ENCODE results near the gene HSF5. TPM values are rescaled to one million over a fixed set of nuclear protein-coding genes. Genes with fewer than 3 reads are reported as not detected.
"Not testable (repeated sequence)": the region's sequence is repeated elsewhere in the genome, so short reads cannot be mapped to it uniquely, and the experiment has no call there.

The HSF5 gene
- total RNA-seq, 2 experiments from 2014 or later: 4.5 to 5.1 TPM

GRCh38 chr17:58402679-58403078, 85.5 kb downstream of the HSF5 start:
- ChIA-PET CTCF (no interaction called here), POLR2A (no interaction called here)

GRCh38 chr17:58402047-58402446, 86.2 kb downstream of the HSF5 start:
- CTCF ChIA-PET: no interaction called here
- POLR2A ChIA-PET: no interaction called here

- ChIA-PET CTCF (no interaction called here), POLR2A (no interaction called here)
These were observed 86.9 kb downstream of the HSF5 start for GRCh38 chr17:58401287-58401686.

GRCh38 chr17:58400826-58401225, 87.4 kb downstream of the HSF5 start:
- ChIA-PET POLR2A (no interaction called here), CTCF (no interaction called here)

GRCh38 chr17:58399974-58400373, 88.2 kb downstream of the HSF5 start:
- ChIA-PET CTCF (no interaction called here), POLR2A (no interaction called here)

- ChIA-PET CTCF (no interaction called here), POLR2A (no interaction called here)
These were observed 89.5 kb downstream of the HSF5 start for GRCh38 chr17:58398574-58399266.

GRCh38 chr17:58397421-58397820, 90.8 kb downstream of the HSF5 start:
- CTCF ChIA-PET, POLR2A ChIA-PET: not testable (repeated sequence)

GRCh38 chr17:58396173-58396572, 92.0 kb downstream of the HSF5 start:
- ChIA-PET CTCF (no interaction called here), POLR2A (no interaction called here)

- CTCF ChIA-PET: interaction anchor here (0.6 to 1.0 kb wide), 2 partner anchors 25 to 77 kb away, joined by 3 read pairs; no protein-coding TSS in a partner anchor
- POLR2A ChIA-PET: no interaction called here
These were observed 93.5 kb downstream of the HSF5 start for GRCh38 chr17:58394534-58395223.

- ChIA-PET POLR2A (no interaction called here), CTCF (interaction anchor here (2.0 kb wide), 1 partner anchor 26 kb away, joined by 6 read pairs; the partner anchor contains the start of gene RNF43)
These were observed 96.8 kb downstream of the HSF5 start for GRCh38 chr17:58391302-58391984.

GRCh38 chr17:58390884-58391283, 97.3 kb downstream of the HSF5 start:
- CTCF ChIA-PET: interaction anchor here (2.0 kb wide), 1 partner anchor 27 kb away, joined by 6 read pairs; the partner anchor contains the start of gene RNF43
- POLR2A ChIA-PET: no interaction called here

GRCh38 chr17:58388302-58389190, 99.7 kb downstream of the HSF5 start:
- CTCF ChIA-PET: no interaction called here

GRCh38 chr17:58387834-58388233, 100.4 kb downstream of the HSF5 start:
- POLR2A ChIA-PET: no interaction called here

More at GRCh38 chr17:58388302-58389190, 99.7 kb downstream of the HSF5 start:
- POLR2A ChIA-PET: no interaction called here

GRCh38 chr17:58386708-58387107, 101.5 kb downstream of the HSF5 start:
- POLR2A ChIA-PET: no interaction called here
- CTCF ChIA-PET: interaction anchor here (0.6 kb wide), 1 partner anchor 238 kb away, joined by 3 read pairs; no protein-coding TSS in a partner anchor

More at GRCh38 chr17:58387834-58388233, 100.4 kb downstream of the HSF5 start:
- CTCF ChIA-PET: no interaction called here

- POLR2A ChIA-PET: no interaction called here
- CTCF ChIA-PET: no interaction called here
These were observed 102.8 kb downstream of the HSF5 start for GRCh38 chr17:58385359-58385899.

GRCh38 chr17:58384897-58385296, 103.3 kb downstream of the HSF5 start:
- POLR2A ChIA-PET: no interaction called here
- CTCF ChIA-PET: no interaction called here

GRCh38 chr17:58383892-58384462, 104.2 kb downstream of the HSF5 start:
- ChIA-PET POLR2A (no interaction called here), CTCF (interaction anchor here (1.1 to 1.5 kb wide), 2 partner anchors 10 to 81 kb away, joined by 3 read pairs; no protein-coding TSS in a partner anchor)

- ChIA-PET POLR2A (no interaction called here), CTCF (interaction anchor here (0.9 to 2.4 kb wide), 5 partner anchors 10 to 82 kb away, joined by 3 to 7 read pairs (median 4); no protein-coding TSS in a partner anchor)
These were observed 105.4 kb downstream of the HSF5 start for GRCh38 chr17:58382872-58383242.

Data from activated CD8-positive, alpha-beta memory T cell treated with anti-CD3 and anti-CD28 coated beads for 36 hours (primary cell).